Measurements from ENCODE around the gene CDC16.
"Not testable (repeated sequence)": the region's sequence is repeated elsewhere in the genome, so short reads cannot be mapped to it uniquely, and the experiment has no call there.

The CDC16 gene

DNA sequence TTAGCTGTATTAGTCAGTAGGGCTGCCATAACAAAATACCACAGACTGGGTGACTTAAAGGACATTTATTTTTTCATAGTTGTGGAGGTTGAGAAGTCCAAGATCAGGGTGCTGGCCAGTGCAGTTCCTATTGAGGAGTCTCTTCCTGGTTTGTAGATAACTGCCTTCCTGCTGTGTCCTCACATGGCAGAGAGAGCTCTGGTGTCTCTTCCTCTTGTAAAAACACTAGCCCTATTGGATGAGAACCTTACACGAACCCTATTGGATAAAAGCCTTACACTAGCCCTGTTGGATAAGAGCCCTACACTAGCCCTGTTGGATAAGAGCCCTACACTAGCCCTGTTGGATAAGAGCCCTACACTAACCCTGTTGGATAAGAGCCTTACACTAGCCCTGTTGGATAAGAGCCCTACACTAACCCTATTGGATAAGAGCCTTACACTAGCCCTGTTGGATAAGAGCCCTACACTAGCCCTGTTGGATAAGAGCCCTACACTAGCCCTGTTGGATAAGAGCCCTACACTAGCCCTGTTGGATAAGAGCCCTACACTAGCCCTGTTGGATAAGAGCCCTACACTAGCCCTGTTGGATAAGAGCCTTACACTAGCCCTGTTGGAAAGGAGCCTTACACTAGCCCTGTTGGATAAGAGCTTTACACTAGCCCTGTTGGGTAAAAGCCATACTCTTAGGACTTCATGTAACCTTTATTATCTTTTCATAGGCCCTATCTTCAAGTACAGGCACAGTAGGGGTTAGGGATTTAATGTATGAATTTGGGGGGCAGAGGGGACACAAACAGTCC is 17.1 kb downstream of the CDC16 start:
- H4K91ac ChIP-seq (ENCODE audit: low read depth, low read length); H3K79me2 ChIP-seq (ENCODE audit: control insufficient read depth, insufficient read depth, low read length, poor library complexity); H3K4ac ChIP-seq (ENCODE audit: low read depth, low read length); H2AFZ ChIP-seq (ENCODE audit: insufficient read depth, low read length, poor library complexity); H3K14ac ChIP-seq (ENCODE audit: low read length); H4K12ac ChIP-seq (ENCODE audit: low read depth, low read length); H3K18ac ChIP-seq (ENCODE audit: low read length); H3K27ac ChIP-seq (ENCODE audit: low read depth, low read length); H3K4me1 ChIP-seq (ENCODE audit: control insufficient read depth in 1 of 2, insufficient read depth in 2 of 2, low read length in 2 of 2); H2BK5ac ChIP-seq (ENCODE audit: low read depth, low read length, poor library complexity); H3K27me3 ChIP-seq (ENCODE audit: insufficient read depth, low read length); H2BK12ac ChIP-seq (ENCODE audit: low read length); H3K4me2 ChIP-seq (ENCODE audit: low read length); H3K9ac ChIP-seq (ENCODE audit: low read length); H3K79me1 ChIP-seq (ENCODE audit: low read length); H2AK5ac ChIP-seq (ENCODE audit: low read length); H4K8ac ChIP-seq (ENCODE audit: low read depth, low read length); H2BK120ac ChIP-seq (ENCODE audit: insufficient read depth, low read length, poor library complexity); H3K9me3 ChIP-seq (ENCODE audit: insufficient read depth, low read depth, low read length); H3K4me3 ChIP-seq (ENCODE audit: low read depth, low read length); DNase-seq; H3K23ac ChIP-seq (ENCODE audit: low read length): not testable (repeated sequence)
- peaks cover 20 to 41% of the 10 kb centered on the region in 2 experiments for H3K36me3 ChIP-seq (ENCODE audit: control insufficient read depth in 1 of 2, insufficient read depth in 2 of 2, low read length in 2 of 2)
- no CpG with 5 or more reads among the region's 1 CpG for WGBS (ENCODE audit: extremely low coverage, insufficient coverage, insufficient read length)

- Histone ChIP-seq H4K91ac (ENCODE audit: low read depth, low read length) (no peak overlapping the region), H2AFZ (ENCODE audit: insufficient read depth, low read length, poor library complexity) (no peak overlapping the region), H3K9me3 (ENCODE audit: insufficient read depth, low read depth, low read length) (no peaks in the 10 kb centered on the region), H3K14ac (ENCODE audit: low read length) (no peak overlapping the region), H3K9ac (ENCODE audit: low read length) (no peak overlapping the region), H3K79me1 (ENCODE audit: low read length) (no peaks in the 10 kb centered on the region), H3K27ac (ENCODE audit: low read depth, low read length) (no peak overlapping the region), H3K4me3 (ENCODE audit: low read depth, low read length) (no peak overlapping the region), H4K12ac (ENCODE audit: low read depth, low read length) (no peak overlapping the region), H3K4me2 (ENCODE audit: low read length) (no peak overlapping the region), H3K27me3 (ENCODE audit: insufficient read depth, low read length) (no peaks in the 10 kb centered on the region), H2BK5ac (ENCODE audit: low read depth, low read length, poor library complexity) (no peak overlapping the region), H4K8ac (ENCODE audit: low read depth, low read length) (no peak overlapping the region), H3K18ac (ENCODE audit: low read length) (no peak overlapping the region), H2BK120ac (ENCODE audit: insufficient read depth, low read length, poor library complexity) (no peak overlapping the region), H2BK12ac (ENCODE audit: low read length) (no peak overlapping the region), H2AK5ac (ENCODE audit: low read length) (no peak overlapping the region), H3K36me3 (ENCODE audit: control insufficient read depth in 1 of 2, insufficient read depth in 2 of 2, low read length in 2 of 2) (peaks cover 16 to 38% of the 10 kb centered on the region in 2 experiments), H3K23ac (ENCODE audit: low read length) (no peak overlapping the region), H3K79me2 (ENCODE audit: control insufficient read depth, insufficient read depth, low read length, poor library complexity) (no peaks in the 10 kb centered on the region), H3K4me1 (ENCODE audit: control insufficient read depth in 1 of 2, insufficient read depth in 2 of 2, low read length in 2 of 2) (no peaks in the 10 kb centered on the region), H3K4ac (ENCODE audit: low read depth, low read length) (no peak overlapping the region)
- no peak for DNase-seq
- WGBS (ENCODE audit: extremely low coverage, insufficient coverage, insufficient read length): no CpG with 5 or more reads among the region's 1 CpG
Observed at GRCh38 chr13:114256547-114256946, 21.9 kb downstream of the CDC16 start.

DNA sequence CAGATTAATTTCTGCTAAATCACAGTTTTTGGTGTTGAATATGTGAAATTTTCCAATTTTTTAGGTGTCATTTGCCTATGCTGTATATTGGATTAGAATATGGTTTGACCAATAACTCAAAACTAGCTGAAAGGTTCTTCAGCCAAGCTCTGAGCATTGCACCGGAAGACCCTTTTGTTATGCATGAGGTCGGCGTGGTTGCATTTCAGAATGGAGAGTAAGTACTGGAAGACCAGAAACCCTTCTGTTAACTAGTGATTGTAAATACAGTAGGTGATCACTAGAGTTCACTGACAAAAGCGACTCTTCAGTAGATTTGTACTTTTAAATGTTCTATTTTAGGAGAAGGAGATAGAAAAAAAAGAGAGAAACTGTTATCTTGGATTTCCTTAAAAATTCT is 22.3 kb downstream of the CDC16 start:
- Histone ChIP-seq H2BK12ac (ENCODE audit: low read length) (no peak overlapping the region), H3K36me3 (ENCODE audit: control insufficient read depth in 1 of 2, insufficient read depth in 2 of 2, low read length in 2 of 2) (peaks cover 17 to 37% of the 10 kb centered on the region in 2 experiments), H3K14ac (ENCODE audit: low read length) (no peak overlapping the region), H3K18ac (ENCODE audit: low read length) (no peak overlapping the region), H3K23ac (ENCODE audit: low read length) (no peak overlapping the region), H3K27me3 (ENCODE audit: insufficient read depth, low read length) (no peaks in the 10 kb centered on the region), H3K9ac (ENCODE audit: low read length) (no peak overlapping the region), H2AK5ac (ENCODE audit: low read length) (no peak overlapping the region), H4K8ac (ENCODE audit: low read depth, low read length) (no peak overlapping the region), H3K27ac (ENCODE audit: low read depth, low read length) (no peak overlapping the region), H4K91ac (ENCODE audit: low read depth, low read length) (no peak overlapping the region), H2BK5ac (ENCODE audit: low read depth, low read length, poor library complexity) (no peak overlapping the region), H3K79me2 (ENCODE audit: control insufficient read depth, insufficient read depth, low read length, poor library complexity) (no peaks in the 10 kb centered on the region), H3K4me3 (ENCODE audit: low read depth, low read length) (no peak overlapping the region), H3K4me2 (ENCODE audit: low read length) (no peak overlapping the region), H3K9me3 (ENCODE audit: insufficient read depth, low read depth, low read length) (no peaks in the 10 kb centered on the region), H3K4ac (ENCODE audit: low read depth, low read length) (no peak overlapping the region), H3K79me1 (ENCODE audit: low read length) (no peaks in the 10 kb centered on the region), H2BK120ac (ENCODE audit: insufficient read depth, low read length, poor library complexity) (no peak overlapping the region), H4K12ac (ENCODE audit: low read depth, low read length) (no peak overlapping the region), H2AFZ (ENCODE audit: insufficient read depth, low read length, poor library complexity) (no peak overlapping the region), H3K4me1 (ENCODE audit: control insufficient read depth in 1 of 2, insufficient read depth in 2 of 2, low read length in 2 of 2) (no peaks in the 10 kb centered on the region)
- DNase-seq: no peak
- WGBS (ENCODE audit: extremely low coverage, insufficient coverage, insufficient read length): no CpG with 5 or more reads among the region's 4 CpGs

DNA sequence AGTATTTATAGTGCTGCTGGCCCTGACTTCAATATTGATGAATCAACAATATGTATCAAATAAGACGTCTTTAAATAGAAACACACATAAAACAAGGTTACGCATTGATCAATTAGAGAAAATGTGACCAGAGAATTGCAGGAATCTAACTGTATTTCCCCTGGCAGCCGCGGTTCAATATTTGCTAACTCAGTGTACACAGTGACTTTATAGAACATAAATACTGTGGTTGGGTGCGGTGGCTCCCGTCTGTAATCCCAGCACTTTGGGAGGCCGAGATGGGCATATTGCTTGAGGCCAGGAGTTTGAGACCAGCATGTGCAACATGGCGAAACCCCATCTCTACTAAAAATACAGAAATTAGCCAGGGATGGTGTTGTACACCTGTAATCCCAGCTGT is 23.9 kb downstream of the CDC16 start:
- H3K14ac ChIP-seq (ENCODE audit: low read length): no peak overlapping the region
- no peak overlapping the region for H3K23ac ChIP-seq (ENCODE audit: low read length)
- H3K4me3 ChIP-seq (ENCODE audit: low read depth, low read length): no peak overlapping the region
- no peak overlapping the region for H4K8ac ChIP-seq (ENCODE audit: low read depth, low read length)
- H3K4ac ChIP-seq (ENCODE audit: low read depth, low read length): no peak overlapping the region
- no peak overlapping the region for H3K4me2 ChIP-seq (ENCODE audit: low read length)
- H3K27ac ChIP-seq (ENCODE audit: low read depth, low read length): no peak overlapping the region
- H2AK5ac ChIP-seq (ENCODE audit: low read length): no peak overlapping the region
- H3K27me3 ChIP-seq (ENCODE audit: insufficient read depth, low read length): no peaks in the 10 kb centered on the region
- H3K9me3 ChIP-seq (ENCODE audit: insufficient read depth, low read depth, low read length): no peaks in the 10 kb centered on the region
- H3K79me2 ChIP-seq (ENCODE audit: control insufficient read depth, insufficient read depth, low read length, poor library complexity): no peaks in the 10 kb centered on the region
- peaks cover 23 to 43% of the 10 kb centered on the region in 2 experiments for H3K36me3 ChIP-seq (ENCODE audit: control insufficient read depth in 1 of 2, insufficient read depth in 2 of 2, low read length in 2 of 2)
- DNase-seq: no peak
- no peak overlapping the region for H2BK5ac ChIP-seq (ENCODE audit: low read depth, low read length, poor library complexity)
- H4K12ac ChIP-seq (ENCODE audit: low read depth, low read length): no peak overlapping the region
- H2BK120ac ChIP-seq (ENCODE audit: insufficient read depth, low read length, poor library complexity): no peak overlapping the region
- no peak overlapping the region for H2AFZ ChIP-seq (ENCODE audit: insufficient read depth, low read length, poor library complexity)
- H3K9ac ChIP-seq (ENCODE audit: low read length): no peak overlapping the region
- WGBS (ENCODE audit: extremely low coverage, insufficient coverage, insufficient read length): no CpG with 5 or more reads among the region's 8 CpGs
- H3K18ac ChIP-seq (ENCODE audit: low read length): no peak overlapping the region
- H2BK12ac ChIP-seq (ENCODE audit: low read length): no peak overlapping the region
- no peaks in the 10 kb centered on the region for H3K4me1 ChIP-seq (ENCODE audit: control insufficient read depth in 1 of 2, insufficient read depth in 2 of 2, low read length in 2 of 2)
- H4K91ac ChIP-seq (ENCODE audit: low read depth, low read length): no peak overlapping the region
- no peaks in the 10 kb centered on the region for H3K79me1 ChIP-seq (ENCODE audit: low read length)

All from trophoblast cell (in vitro differentiated cells and primary cell).